ENCODE results near the gene PRKN.

The PRKN gene

GRCh38 chr6:161954699-161955276 lies 772.8 kb downstream of the PRKN start:
- H3K27me3 ChIP-seq (replicated peaks; ENCODE audit: insufficient read depth, low read length), result no peaks in the 10 kb centered on the region
- no peaks in the 10 kb centered on the region for H3F3A ChIP-seq (ENCODE audit: insufficient read depth, low read length)
- no peak overlapping the region for H3K4me3 ChIP-seq (ENCODE audit: low read length)
- no peaks in the 10 kb centered on the region for H3K4me1 ChIP-seq (ENCODE audit: low read length)
- H3K27ac ChIP-seq (ENCODE audit: low read length), result no peak overlapping the region
- no peak overlapping the region for H3K9ac ChIP-seq (ENCODE audit: low read length)
- TF ChIP-seq CTCF (IDR thresholded peaks at IDR 0.05; ENCODE audit: low read length) (no peak), EZH2phosphoT487 (IDR thresholded peaks at IDR 0.05; ENCODE audit: low read length) (no peak), EZH2 (optimal IDR thresholded peaks at IDR 0.05; ENCODE audit: low read depth, low read length) (no peak)
- no peak overlapping the region for H3K4me2 ChIP-seq (ENCODE audit: low read depth, low read length)
- H3K79me2 ChIP-seq (ENCODE audit: low read length), result no peaks in the 10 kb centered on the region
- no peaks in the 10 kb centered on the region for H4K20me1 ChIP-seq (ENCODE audit: insufficient read depth, low read length)
- H2AFZ ChIP-seq (ENCODE audit: low read length), result no peak overlapping the region
- H3K9me2 ChIP-seq (replicated peaks; ENCODE audit: insufficient read depth, low read length), result no peaks in the 10 kb centered on the region
- no peak for DNase-seq
- H3K9me3 ChIP-seq (replicated peaks; ENCODE audit: insufficient read depth, low read length), result no peaks in the 10 kb centered on the region
- H3K36me3 ChIP-seq (replicated peaks; ENCODE audit: insufficient read depth, low read length), result no peaks in the 10 kb centered on the region

GRCh38 chr6:161954077-161954476 lies 773.5 kb downstream of the PRKN start:
- TF ChIP-seq EZH2phosphoT487 (IDR thresholded peaks at IDR 0.05; ENCODE audit: low read length) (no peak), EZH2 (optimal IDR thresholded peaks at IDR 0.05; ENCODE audit: low read depth, low read length) (no peak), CTCF (IDR thresholded peaks at IDR 0.05; ENCODE audit: low read length) (no peak)
- H3K4me3 ChIP-seq (ENCODE audit: low read length), result no peak overlapping the region
- H3K4me1 ChIP-seq (ENCODE audit: low read length), result no peaks in the 10 kb centered on the region
- H4K20me1 ChIP-seq (ENCODE audit: insufficient read depth, low read length), result no peaks in the 10 kb centered on the region
- no peak overlapping the region for H3K4me2 ChIP-seq (ENCODE audit: low read depth, low read length)
- H3K79me2 ChIP-seq (ENCODE audit: low read length), result no peaks in the 10 kb centered on the region
- H3K9ac ChIP-seq (ENCODE audit: low read length), result no peak overlapping the region
- no peaks in the 10 kb centered on the region for H3K9me3 ChIP-seq (replicated peaks; ENCODE audit: insufficient read depth, low read length)
- no peaks in the 10 kb centered on the region for H3F3A ChIP-seq (ENCODE audit: insufficient read depth, low read length)
- DNase-seq, result no peak
- H2AFZ ChIP-seq (ENCODE audit: low read length), result no peak overlapping the region
- H3K27me3 ChIP-seq (replicated peaks; ENCODE audit: insufficient read depth, low read length), result no peaks in the 10 kb centered on the region
- H3K27ac ChIP-seq (ENCODE audit: low read length), result no peak overlapping the region
- no peaks in the 10 kb centered on the region for H3K9me2 ChIP-seq (replicated peaks; ENCODE audit: insufficient read depth, low read length)
- no peaks in the 10 kb centered on the region for H3K36me3 ChIP-seq (replicated peaks; ENCODE audit: insufficient read depth, low read length)

- Histone ChIP-seq H3K9ac (ENCODE audit: low read length) (no peak overlapping the region), H2AFZ (ENCODE audit: low read length) (no peak overlapping the region), H3K9me3 (replicated peaks; ENCODE audit: insufficient read depth, low read length) (no peaks in the 10 kb centered on the region), H3K4me2 (ENCODE audit: low read depth, low read length) (no peak overlapping the region), H3K27ac (ENCODE audit: low read length) (no peak overlapping the region), H3F3A (ENCODE audit: insufficient read depth, low read length) (no peaks in the 10 kb centered on the region), H3K79me2 (ENCODE audit: low read length) (no peaks in the 10 kb centered on the region), H3K36me3 (replicated peaks; ENCODE audit: insufficient read depth, low read length) (no peaks in the 10 kb centered on the region), H3K9me2 (replicated peaks; ENCODE audit: insufficient read depth, low read length) (no peaks in the 10 kb centered on the region), H3K4me1 (ENCODE audit: low read length) (no peaks in the 10 kb centered on the region), H3K4me3 (ENCODE audit: low read length) (no peak overlapping the region), H3K27me3 (replicated peaks; ENCODE audit: insufficient read depth, low read length) (no peaks in the 10 kb centered on the region), H4K20me1 (ENCODE audit: insufficient read depth, low read length) (no peaks in the 10 kb centered on the region)
- TF ChIP-seq EZH2 (optimal IDR thresholded peaks at IDR 0.05; ENCODE audit: low read depth, low read length), result no peak
- TF ChIP-seq EZH2phosphoT487 (IDR thresholded peaks at IDR 0.05; ENCODE audit: low read length), result no peak
- no peak for TF ChIP-seq CTCF (IDR thresholded peaks at IDR 0.05; ENCODE audit: low read length)
- no peak for DNase-seq
Observed at GRCh38 chr6:161951126-161951525, 776.4 kb downstream of the PRKN start.
